SK-N-MC (cell line): Measurements from ENCODE around the gene MYT1.

Source experiments
- EZH2 ChIP-seq: fragments of 200-600 bp; sonication (generic); IDR thresholded peaks from one replicate; pipeline ENCODE4 v1.6.1; 2017; ENCODE audit warnings: antibody characterized with exemption
- POLR2AphosphoS5 ChIP-seq: IDR thresholded peaks from 2 replicates; pipeline ENCODE4 v1.6.1; 2012; ENCODE audit warnings: mild to moderate bottlenecking, low read depth, low read length, borderline replicate concordance

DNA sequence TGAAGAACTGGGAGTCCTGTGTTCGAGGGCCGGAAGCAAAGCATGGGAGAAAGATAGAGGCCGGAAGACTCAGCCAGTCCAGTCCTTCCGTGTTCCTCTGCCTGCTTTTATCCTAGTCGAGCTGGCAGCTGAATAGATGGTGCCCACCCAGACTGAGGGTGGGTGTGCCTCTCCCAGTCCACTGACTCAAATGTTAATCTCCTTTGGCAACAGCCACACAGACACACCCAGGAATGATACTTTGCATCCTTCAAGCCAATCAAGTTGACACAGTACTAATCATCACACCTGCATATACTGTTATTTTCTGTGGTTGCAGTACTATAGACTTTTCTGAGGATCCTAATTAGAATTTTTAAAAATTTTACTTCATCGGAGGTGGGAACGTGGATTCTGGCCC is 112.6 kb downstream of the MYT1 start:
- TF ChIP-seq POLR2AphosphoS5 (no peak), EZH2 (no peak)
